Cardiac fibroblast (primary cell): Measurements from ENCODE around the gene TPCN2.

Experiments
- DNase-seq, 2 donors: peaks; one replicate each; pipeline versions ENCODE4 v3.0.0 to v3.0.0-alpha.2; 2010; ENCODE audit warnings: low read depth in 2 of 2
- H3K4me3 ChIP-seq, 2 donors: replicated peaks in 1 of 2; 1 replicate in 1 of 2; 2 replicates in 1 of 2; pipeline ENCODE4 v1.5.1; 2011; ENCODE audit warnings: low read depth in 2 of 2, low read length in 2 of 2, mild to moderate bottlenecking in 2 of 2, moderate library complexity in 1 of 2
- TF ChIP-seq, protein P1 (sequence below): IDR thresholded peaks from one replicate; pipeline ENCODE4 v1.5.1; 2011; ENCODE audit warnings: low read depth, mild to moderate bottlenecking, low read length, inconsistent platforms

TPCN2 gene

DNA sequence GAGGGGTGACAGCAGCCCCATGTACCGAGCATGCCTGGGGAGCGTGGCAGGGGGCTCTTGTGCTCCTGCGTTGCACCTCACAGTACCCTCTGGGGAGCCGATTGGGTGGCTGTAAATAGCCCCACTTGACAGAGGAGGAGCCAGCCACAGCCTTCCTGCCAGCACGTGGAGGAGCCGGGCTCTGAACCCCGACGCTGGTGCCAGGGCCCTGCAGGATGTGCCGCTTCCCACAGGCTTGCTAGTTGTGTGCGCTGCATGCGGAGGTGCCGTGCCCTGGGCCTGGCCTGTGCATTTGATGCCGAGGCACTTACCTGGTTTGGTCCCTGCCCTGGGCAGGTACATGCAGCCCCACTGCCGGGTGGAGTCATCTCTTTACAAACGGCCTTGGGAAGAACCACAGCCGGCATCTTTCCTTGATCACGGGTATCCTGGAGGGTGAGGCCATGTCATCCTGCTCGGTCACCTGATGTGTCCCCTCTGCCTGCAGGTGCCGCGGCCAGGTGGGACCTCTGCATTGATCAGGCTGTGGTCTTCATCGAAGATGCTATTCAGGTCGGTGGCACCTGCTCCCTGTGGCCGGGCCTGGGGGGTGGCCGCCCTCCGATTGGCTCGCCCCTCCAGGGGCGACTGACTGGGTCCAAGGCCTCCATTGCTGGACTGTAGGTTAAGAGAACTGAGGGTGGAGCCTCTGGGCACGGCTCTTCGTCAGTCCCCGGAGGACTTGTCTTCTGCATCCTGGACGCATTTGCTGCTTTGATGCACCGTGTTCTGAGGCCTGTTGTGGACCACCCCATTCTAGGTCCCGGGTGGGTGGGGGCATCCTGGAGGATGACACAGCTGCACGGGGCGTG is 5.0 kb downstream of the TPCN2 start:
- TF ChIP-seq, protein P1, sequence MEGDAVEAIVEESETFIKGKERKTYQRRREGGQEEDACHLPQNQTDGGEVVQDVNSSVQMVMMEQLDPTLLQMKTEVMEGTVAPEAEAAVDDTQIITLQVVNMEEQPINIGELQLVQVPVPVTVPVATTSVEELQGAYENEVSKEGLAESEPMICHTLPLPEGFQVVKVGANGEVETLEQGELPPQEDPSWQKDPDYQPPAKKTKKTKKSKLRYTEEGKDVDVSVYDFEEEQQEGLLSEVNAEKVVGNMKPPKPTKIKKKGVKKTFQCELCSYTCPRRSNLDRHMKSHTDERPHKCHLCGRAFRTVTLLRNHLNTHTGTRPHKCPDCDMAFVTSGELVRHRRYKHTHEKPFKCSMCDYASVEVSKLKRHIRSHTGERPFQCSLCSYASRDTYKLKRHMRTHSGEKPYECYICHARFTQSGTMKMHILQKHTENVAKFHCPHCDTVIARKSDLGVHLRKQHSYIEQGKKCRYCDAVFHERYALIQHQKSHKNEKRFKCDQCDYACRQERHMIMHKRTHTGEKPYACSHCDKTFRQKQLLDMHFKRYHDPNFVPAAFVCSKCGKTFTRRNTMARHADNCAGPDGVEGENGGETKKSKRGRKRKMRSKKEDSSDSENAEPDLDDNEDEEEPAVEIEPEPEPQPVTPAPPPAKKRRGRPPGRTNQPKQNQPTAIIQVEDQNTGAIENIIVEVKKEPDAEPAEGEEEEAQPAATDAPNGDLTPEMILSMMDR: no peak
- H3K4me3 ChIP-seq: no peak overlapping the region
- DNase-seq: no peak

DNA sequence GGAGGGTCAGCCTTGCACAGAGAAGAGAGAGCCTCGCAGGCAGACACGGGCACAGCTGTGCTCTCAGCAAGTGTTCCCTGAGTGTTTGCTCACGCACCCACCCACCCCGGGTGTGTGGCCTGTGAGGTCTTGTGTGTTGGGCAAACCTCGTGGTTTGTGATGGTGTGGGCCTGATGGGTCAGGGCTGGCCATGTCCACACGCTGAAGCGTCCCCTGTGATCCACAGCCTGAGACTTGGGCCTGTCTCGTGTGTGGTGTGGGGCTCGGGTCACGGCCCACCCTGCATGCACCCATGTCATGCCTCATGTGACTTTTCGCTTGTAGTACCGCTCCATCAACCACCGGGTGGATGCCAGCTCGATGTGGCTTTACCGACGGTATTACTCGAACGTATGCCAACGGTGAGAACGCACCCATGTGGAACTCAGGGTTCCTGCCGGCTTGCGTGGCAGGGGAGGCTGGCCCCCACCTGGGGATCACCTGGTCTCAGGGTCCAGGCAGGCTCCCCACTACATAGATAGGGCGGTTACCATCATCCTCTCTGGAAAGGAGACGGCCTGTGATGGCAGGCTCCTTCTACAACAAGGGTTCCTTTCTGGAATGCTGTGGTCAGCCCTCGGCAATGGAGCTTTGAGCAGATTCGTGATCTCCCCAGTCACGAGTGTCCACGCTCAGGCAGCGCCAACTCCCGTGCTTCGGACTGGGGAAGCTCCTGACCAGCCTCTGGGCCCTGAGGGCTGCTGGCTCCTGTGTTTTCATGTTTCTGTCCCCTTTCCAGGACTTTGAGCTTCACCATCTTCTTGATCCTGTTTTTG is 5.9 kb downstream of the TPCN2 start:
- TF ChIP-seq, protein P1: no peak
- DNase-seq: no peak
- no peak overlapping the region for H3K4me3 ChIP-seq

DNA sequence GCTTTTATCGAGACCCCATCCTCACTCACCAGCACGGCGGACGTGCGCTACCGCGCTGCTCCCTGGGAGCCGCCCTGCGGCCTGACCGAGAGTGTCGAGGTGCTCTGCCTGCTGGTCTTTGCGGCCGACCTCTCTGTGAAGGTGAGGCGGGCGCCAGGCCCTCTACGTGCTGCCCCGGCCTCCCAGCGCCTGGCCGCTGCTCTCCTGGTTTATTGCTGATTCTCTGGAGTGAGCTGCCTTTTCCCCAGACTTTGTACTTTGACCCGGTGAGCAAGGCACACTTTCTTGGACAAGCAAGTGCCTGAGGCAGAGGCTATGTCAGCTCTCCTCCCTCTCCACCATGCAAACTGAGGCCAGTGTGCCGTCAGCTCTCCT is 6.5 kb downstream of the TPCN2 start:
- TF ChIP-seq, protein P1: no peak
- no peak overlapping the region for H3K4me3 ChIP-seq
- no peak for DNase-seq

DNA sequence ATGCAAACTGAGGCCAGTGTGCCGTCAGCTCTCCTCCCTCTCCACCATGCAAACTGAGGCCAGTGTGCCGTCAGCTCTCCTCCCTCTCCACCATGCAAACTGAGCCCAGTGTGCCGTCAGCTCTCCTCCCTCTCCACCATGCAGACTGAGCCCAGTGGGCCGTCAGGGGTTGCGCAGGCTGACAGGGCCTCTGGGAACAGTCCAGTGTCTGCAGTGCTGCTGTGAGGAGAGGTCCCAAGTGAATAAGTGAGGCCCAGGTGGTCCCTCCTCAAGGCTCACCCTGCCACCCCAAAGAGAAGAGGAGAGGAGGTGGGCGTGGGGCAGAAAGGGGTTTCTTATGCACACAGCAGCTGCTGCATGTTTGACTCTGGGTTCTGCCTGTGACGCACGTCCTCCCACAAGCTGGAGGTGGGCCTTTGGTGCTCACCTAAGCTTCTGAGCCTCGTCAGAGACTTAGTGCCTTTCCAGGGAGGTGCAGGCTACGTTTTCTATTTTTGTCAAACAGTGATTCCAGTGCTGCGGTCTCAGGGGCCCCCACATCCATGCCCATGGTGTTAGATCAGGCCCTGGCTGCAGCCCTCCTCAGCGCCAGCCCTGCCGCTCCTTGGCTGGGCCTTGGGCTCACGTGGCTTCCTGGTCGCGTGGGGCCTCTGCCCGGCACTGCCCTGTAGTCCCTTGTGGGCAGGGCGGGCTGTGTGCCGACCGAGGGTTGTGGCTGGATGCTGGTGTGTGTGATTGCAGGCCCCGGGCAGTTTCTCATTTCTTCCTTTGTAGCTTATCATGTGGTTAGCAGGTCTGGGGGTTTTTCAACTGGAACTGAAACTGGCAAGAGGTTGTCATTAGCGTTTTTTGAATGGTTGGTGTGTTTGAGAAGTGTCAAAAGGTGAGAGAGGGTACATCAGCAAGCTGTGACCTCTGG is 7.1 kb downstream of the TPCN2 start:
- H3K4me3 ChIP-seq: no peak overlapping the region
- TF ChIP-seq, protein P1: no peak
- no peak for DNase-seq

DNA sequence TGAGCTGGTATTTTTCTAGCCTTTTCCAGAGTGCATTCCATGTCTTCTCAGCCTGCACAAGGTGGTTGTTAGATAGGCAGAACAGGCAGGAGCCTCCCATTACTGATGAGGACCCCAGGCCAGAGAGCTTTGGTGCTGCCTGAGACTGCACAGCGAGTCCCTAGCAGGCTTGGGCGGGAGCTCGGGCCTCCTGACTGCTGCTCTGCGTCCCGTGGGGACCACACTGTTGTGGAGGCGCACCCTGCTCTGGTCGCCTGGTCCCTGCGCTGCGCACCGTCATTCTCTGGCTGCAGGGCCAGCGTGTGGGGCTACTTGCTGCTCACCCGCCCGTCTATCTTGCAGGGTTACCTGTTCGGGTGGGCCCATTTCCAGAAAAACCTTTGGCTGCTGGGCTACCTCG is 8.5 kb downstream of the TPCN2 start:
- DNase-seq: no peak
- no peak overlapping the region for H3K4me3 ChIP-seq
- TF ChIP-seq, protein P1: no peak

DNA sequence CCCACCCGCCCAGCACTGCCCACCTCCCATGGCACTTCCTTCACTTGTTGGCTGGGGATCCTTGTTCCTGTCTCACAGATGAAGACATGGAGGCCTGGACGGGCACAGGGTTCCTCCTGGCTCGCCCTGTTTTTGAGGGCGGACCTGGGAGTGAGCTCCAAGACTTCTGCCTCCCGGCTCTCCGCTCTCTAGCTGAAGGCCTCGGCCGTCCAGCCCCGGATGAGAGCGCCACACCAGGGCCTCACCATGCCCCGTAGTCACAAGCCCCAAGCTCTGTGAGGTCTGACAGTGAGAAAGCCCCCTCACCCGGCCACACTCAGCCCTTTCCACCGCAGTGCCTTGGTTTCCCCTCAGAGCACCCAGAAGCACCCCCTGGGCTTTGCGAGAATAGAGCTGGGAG is 9.1 kb downstream of the TPCN2 start:
- H3K4me3 ChIP-seq: no peak overlapping the region
- DNase-seq: no peak
- TF ChIP-seq, protein P1: no peak
